Fibroblast of the aortic adventitia (primary cell): ENCODE measurements around the gene PLEKHM2. TPM values are rescaled to one million over a fixed set of nuclear protein-coding genes. Genes with fewer than 3 reads are reported as not detected.

Experiments
- DNase-seq: peaks from one replicate; pipeline ENCODE4 v3.0.0-alpha.2; 2010; ENCODE audit warnings: low read depth
- H3K4me3 ChIP-seq: 2 replicates; pipeline ENCODE4 v1.5.1; 2011; ENCODE audit warnings: low read depth, mild to moderate bottlenecking, control low read depth, low read length, moderate library complexity
- CTCF ChIP-seq: IDR thresholded peaks from 2 replicates; pipeline ENCODE4 v1.5.1; 2011; ENCODE audit warnings: mild to moderate bottlenecking, low read length, control low read depth, inconsistent platforms; ENCODE audit not compliant: insufficient read depth
- total RNA-seq: library from RNA; depleted of rRNA; stranded (reverse); fragments of >200 nt; gene quantifications from 2 replicates; pipeline ENCODE4 v1.2.3, GENCODE V29; 2012; ENCODE audit warnings: low replicate concordance

Gene PLEKHM2
- total RNA-seq, 1 donor: 76.5 TPM

- DNase-seq: no peak
- TF ChIP-seq CTCF: no peak
- no peak overlapping the region for H3K4me3 ChIP-seq
Observed at GRCh38 chr1:15724949-15725880, 41.1 kb downstream of the PLEKHM2 start.

GRCh38 chr1:15726508-15726907 lies 42.4 kb downstream of the PLEKHM2 start:
- no peak overlapping the region for H3K4me3 ChIP-seq
- no peak for TF ChIP-seq CTCF
- no peak for DNase-seq

DNA sequence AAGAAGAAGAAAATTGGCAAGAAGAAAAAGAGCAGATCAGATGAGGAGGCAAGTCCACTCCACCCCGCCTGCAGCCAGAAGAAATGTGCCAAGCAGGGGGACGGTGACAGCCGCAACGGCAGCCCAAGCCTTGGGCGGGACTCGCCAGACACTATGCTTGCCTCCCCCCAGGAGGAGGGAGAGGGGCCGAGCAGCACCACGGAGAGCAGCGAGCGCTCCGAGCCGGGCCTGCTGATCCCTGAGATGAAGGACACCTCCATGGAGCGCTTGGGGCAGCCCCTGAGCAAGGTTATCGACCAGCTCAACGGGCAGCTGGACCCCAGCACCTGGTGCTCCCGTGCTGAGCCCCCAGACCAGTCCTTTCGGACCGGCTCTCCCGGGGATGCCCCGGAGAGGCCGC lies 42.9 kb downstream of the PLEKHM2 start:
- DNase-seq: no peak
- no peak for TF ChIP-seq CTCF

DNA sequence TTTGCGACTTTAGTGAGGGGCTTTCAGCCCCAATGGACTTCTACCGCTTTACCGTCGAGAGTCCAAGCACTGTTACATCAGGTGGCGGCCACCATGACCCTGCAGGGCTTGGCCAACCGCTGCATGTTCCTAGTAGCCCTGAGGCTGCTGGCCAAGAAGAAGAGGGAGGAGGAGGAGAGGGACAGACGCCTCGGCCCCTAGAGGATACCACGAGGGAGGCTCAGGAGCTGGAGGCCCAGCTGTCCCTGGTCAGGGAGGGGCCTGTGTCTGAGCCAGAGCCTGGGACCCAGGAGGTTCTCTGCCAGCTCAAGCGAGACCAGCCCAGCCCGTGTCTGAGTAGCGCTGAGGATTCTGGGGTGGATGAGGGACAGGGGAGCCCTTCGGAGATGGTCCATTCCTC lies 43.3 kb downstream of the PLEKHM2 start:
- no peak for DNase-seq
- H3K4me3 ChIP-seq: no peak overlapping the region
- no peak for TF ChIP-seq CTCF

More for the DNA sequence above, 42.9 kb downstream of the PLEKHM2 start:
- H3K4me3 ChIP-seq: no peak overlapping the region

- TF ChIP-seq CTCF: no peak
- no peak for DNase-seq
- H3K4me3 ChIP-seq: no peak overlapping the region
Observed at GRCh38 chr1:15727866-15728534, 43.9 kb downstream of the PLEKHM2 start.

DNA sequence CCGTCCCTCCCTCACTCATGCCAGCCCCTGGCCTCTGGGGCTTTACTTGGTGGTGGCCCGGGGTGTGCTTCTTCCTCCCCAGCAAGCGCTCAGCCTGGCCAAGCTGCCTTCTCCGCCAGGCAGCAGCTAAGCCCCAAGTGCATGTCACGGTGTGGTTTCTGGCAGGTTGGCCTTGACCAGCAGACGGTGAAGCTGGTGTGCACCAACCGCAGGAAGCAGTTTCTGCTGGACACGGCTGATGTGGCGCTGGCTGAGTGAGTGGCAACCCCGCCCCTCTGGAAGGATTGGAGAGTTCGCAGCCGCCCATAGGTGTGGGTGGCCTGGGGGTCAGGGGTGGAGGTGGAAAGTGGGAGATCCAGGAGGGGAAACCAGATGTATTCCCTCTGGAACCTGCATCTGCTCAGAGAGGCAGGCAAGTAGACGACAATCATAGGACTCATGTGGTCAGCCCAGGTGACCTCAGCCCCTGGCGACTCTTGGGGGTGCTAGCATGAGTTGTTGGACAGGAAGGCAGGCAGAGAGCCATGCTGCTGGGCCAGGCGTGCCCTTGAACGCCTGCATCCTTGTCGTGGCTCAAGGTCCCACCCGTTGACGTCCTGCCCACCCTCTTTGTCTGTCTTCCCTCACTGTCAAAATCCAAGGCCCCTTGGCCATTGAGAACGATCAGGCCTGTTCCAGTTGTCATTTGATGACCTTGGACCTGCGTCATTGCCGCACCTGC lies 45.0 kb downstream of the PLEKHM2 start:
- no peak for TF ChIP-seq CTCF
- DNase-seq: no peak
- H3K4me3 ChIP-seq: no peak overlapping the region
